SK-N-MC (cell line): Measurements from ENCODE around the gene CLEC16A.

ENCODE experiments used
- EZH2 ChIP-seq: fragments of 200-600 bp; sonication (generic); IDR thresholded peaks from one replicate; pipeline ENCODE4 v1.6.1; 2017; ENCODE audit warnings: antibody characterized with exemption
- POLR2AphosphoS5 ChIP-seq: IDR thresholded peaks from 2 replicates; pipeline ENCODE4 v1.6.1; 2012; ENCODE audit warnings: mild to moderate bottlenecking, low read depth, low read length, borderline replicate concordance

- no peak for TF ChIP-seq POLR2AphosphoS5
- TF ChIP-seq EZH2: no peak
Observed at GRCh38 chr16:11198828-11199227, 254.5 kb downstream of the CLEC16A start.
